ENCODE measurements around the gene SUMO3. TPM values are rescaled to one million over a fixed set of nuclear protein-coding genes. Genes with fewer than 3 reads are reported as not detected.

Gene SUMO3
- total and polyA plus RNA-seq, 2 of the 8 experiments (the other 6 are each of a cell fraction or from before 2014, with no cell fraction given), result 96.8 to 101 TPM

DNA sequence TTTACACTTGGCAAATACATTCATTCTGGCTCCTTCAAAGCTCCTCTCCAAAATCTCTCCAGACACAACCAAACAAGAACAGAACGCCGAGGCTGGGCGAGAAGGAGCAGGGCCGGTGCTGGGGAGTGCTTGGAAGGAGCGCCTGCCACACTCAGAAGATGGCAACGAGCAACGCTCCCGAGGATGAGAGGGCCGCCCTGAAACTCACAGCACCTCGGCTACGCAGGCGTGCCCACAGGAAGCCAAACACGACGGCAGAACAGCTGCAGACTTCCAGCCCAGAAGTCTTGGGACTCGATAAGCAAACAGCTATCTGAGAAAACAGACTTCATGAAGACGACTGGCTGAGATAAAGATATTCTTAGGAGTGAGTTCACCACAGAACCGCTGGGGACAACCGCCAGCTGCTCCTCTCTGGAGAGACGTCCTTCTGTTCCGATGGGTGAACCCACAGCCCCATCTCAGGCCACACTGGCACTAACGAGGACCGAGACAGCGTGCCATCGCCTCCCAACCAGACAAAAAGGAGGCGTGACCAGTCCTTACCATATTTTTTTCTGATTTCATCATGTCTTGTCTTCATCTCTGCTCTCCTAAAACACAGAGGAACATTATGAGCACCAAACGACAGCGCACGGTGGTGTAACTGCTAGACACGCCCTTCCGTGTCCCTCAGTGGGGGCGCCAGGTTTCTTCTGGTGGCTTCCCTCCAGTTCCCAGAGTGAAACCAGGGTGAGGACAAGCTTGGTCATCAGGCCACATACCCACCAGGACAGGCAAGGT, 37.0 kb upstream of the SUMO3 start:
- Histone ChIP-seq H4K20me1 (replicated peaks in 1 of 2; ENCODE audit: control insufficient read depth in 1 of 2, insufficient read depth in 2 of 2, low read length in 2 of 2) (peaks cover 4 to 27% of the 10 kb centered on the region in 2 experiments), H3K27ac (ENCODE audit: low read depth, low read length) (no peak overlapping the region), H2BK5ac (ENCODE audit: low read depth, low read length) (no peak overlapping the region), H3K9ac (replicated peaks in 1 of 4; ENCODE audit: extremely low read depth in 1 of 4, low read depth in 3 of 4, low read length in 3 of 4) (no peak overlapping the region), H2BK120ac (replicated peaks; ENCODE audit: low read depth, low read length) (no peak overlapping the region), H3K23ac (ENCODE audit: insufficient read length) (no peak overlapping the region), H3K4me3 (ENCODE audit: extremely low read depth in 1 of 4, insufficient read depth in 2 of 4, low read depth in 3 of 4, low read length in 4 of 4) (no peak overlapping the region), H3K79me1 (ENCODE audit: low read depth, low read length) (peaks cover 6% of the 10 kb centered on the region; the same call in 1 of the 2 replicates), H3K56ac (replicated peaks; ENCODE audit: insufficient read length, low read depth, low read length) (no peak overlapping the region), H3K79me2 (ENCODE audit: control insufficient read depth in 1 of 2, insufficient read depth in 2 of 2, low read length in 2 of 2) (peaks cover 0 to 17% of the 10 kb centered on the region in 2 experiments; a peak in 1 of 4 replicates), H3K14ac (ENCODE audit: insufficient read length) (no peak overlapping the region), H3K23me2 (ENCODE audit: low read depth, low read length) (no peaks in the 10 kb centered on the region), H4K5ac (ENCODE audit: insufficient read length, low read depth, low read length) (no peak overlapping the region), H2AK5ac (ENCODE audit: low read depth, low read length) (no peak overlapping the region), H3K36me3 (ENCODE audit: control insufficient read depth in 2 of 4, insufficient read depth in 4 of 4, low read length in 3 of 4) (peaks cover 12 to 55% (median 43%) of the 10 kb centered on the region in 4 experiments; a peak in 7 of 8 replicates), H3K4me1 (replicated peaks in 1 of 4; ENCODE audit: control insufficient read depth in 3 of 4, insufficient read depth in 4 of 4, low read length in 3 of 4) (no peaks in the 10 kb centered on the region), H3K4me2 (ENCODE audit: insufficient read depth in 1 of 2, low read depth in 2 of 2, low read length in 2 of 2) (no peak overlapping the region), H4K8ac (ENCODE audit: extremely low read depth, insufficient read depth, low read length) (no peak overlapping the region), H3K9me3 (ENCODE audit: insufficient read depth in 2 of 2, low read depth in 1 of 2, low read length in 1 of 2) (no peaks in the 10 kb centered on the region), H2BK15ac (ENCODE audit: low read length) (no peak overlapping the region), H3K4ac (replicated peaks; ENCODE audit: insufficient read length, low read depth, low read length) (no peak overlapping the region), H2BK20ac (ENCODE audit: low read length) (no peak overlapping the region), H4K91ac (replicated peaks; ENCODE audit: insufficient read length, low read length) (no peak overlapping the region), H2BK12ac (ENCODE audit: low read depth, low read length) (no peak overlapping the region), H3K18ac (ENCODE audit: extremely low read depth, low read length) (no peak overlapping the region; the same call in 1 of the 2 replicates), H2AFZ (ENCODE audit: low read length) (no peak overlapping the region), H3K27me3 (replicated peaks in 1 of 4; ENCODE audit: control insufficient read depth in 3 of 4, extremely low read depth in 1 of 4, insufficient read depth in 3 of 4, low read length in 3 of 4) (no peaks in the 10 kb centered on the region)
- FAIRE-seq (no peak), DNase-seq (ENCODE audit: low read depth in 1 of 2, low spot score in 2 of 2) (no peak)
- 90% methylated on average over 31 of the region's 31 CpGs; no CpG with 5 or more reads in 1 of the 2 experiments for WGBS, 2 experiments (ENCODE audit: extremely low coverage in 1 of 2, insufficient coverage in 1 of 2, insufficient read length in 1 of 2, insufficient replicate concordance in 2 of 2, low coverage in 1 of 2, low lambda C conversion rate in 2 of 2, missing lambda C conversion rate in 1 of 2)
- CTCF ChIA-PET (ENCODE audit: partially characterized antibody), result interaction anchor here (1.7 kb wide), 1 partner anchor 80 kb away, joined by 3 read pairs; no protein-coding TSS in a partner anchor
- POLR2A ChIA-PET (ENCODE audit: partially characterized antibody), result interaction anchor here (0.9 to 1.5 kb wide), 3 partner anchors 18 to 56 kb away, joined by 3 to 6 read pairs (median 3); partner anchors contain the start of gene PTTG1IP
- TF ChIP-seq HDAC2 (IDR thresholded peaks at IDR 0.05; ENCODE audit: borderline replicate concordance in 1 of 2, low read depth in 2 of 2, low read length in 2 of 2) (no peak), SAP30 (IDR thresholded peaks at IDR 0.05; ENCODE audit: insufficient read depth, insufficient replicate concordance, low read length) (no peak), CREB1 (IDR thresholded peaks at IDR 0.05) (no peak), TCF12 (IDR thresholded peaks at IDR 0.05; ENCODE audit: low read depth, low read length) (no peak), SRF (IDR thresholded peaks at IDR 0.05; ENCODE audit: low read depth, low read length) (no peak), KDM4A (IDR thresholded peaks at IDR 0.05; ENCODE audit: low read depth, low read length, severe bottlenecking) (no peak), CHD1 (IDR thresholded peaks at IDR 0.05; ENCODE audit: low read depth, low read length) (no peak)
